Measurements from ENCODE around the gene ADPRH. TPM values are rescaled to one million over a fixed set of nuclear protein-coding genes. Genes with fewer than 3 reads are reported as not detected.

ADPRH gene
- total RNA-seq, 1 experiment from 2014 or later = 1.4 TPM

GRCh38 chr3:119613201-119613600, 33.9 kb downstream of the ADPRH start:
- CTCF ChIA-PET = no interaction called here
- Histone ChIP-seq H3K4me1 (replicated peaks; ENCODE audit: insufficient read depth) (no peaks in the 10 kb centered on the region), H3K27me3 (ENCODE audit: insufficient read depth, low read depth) (no peaks in the 10 kb centered on the region; the same call in 1 of the 2 replicates), H4K20me1 (ENCODE audit: insufficient read depth) (no peaks in the 10 kb centered on the region), H2AFZ (no peak overlapping the region), H3K4me3 (no peak overlapping the region), H3K9me3 (ENCODE audit: insufficient read depth, low read depth) (0 out of 2 replicates have a peak, but pooled peaks cover 3% of the 10 kb centered on the region), H3F3A (ENCODE audit: insufficient read depth, low read depth) (no peaks in the 10 kb centered on the region), H3K9me2 (ENCODE audit: insufficient read depth) (no peaks in the 10 kb centered on the region), H3K36me3 (ENCODE audit: low read depth) (no peaks in the 10 kb centered on the region), H3K27ac (no peak overlapping the region), H3K4me2 (no peak overlapping the region), H3K79me2 (ENCODE audit: low read depth) (no peaks in the 10 kb centered on the region)
- TF ChIP-seq EZH2 (IDR thresholded peaks at IDR 0.05; ENCODE audit: low read depth) = no peak
- no peak for TF ChIP-seq CTCF (conservative IDR thresholded peaks at IDR 0.05)
- DNase-seq = no peak
- POLR2A ChIA-PET (ENCODE audit: unreplicated experiment) = no interaction called here
- BruUV-seq (replicated peaks) = no TSS peak
- intact Hi-C loops (cut with micrococcal nuclease; ENCODE audit: unreplicated experiment) = no loop called here

- Histone ChIP-seq H3K79me2 (ENCODE audit: low read depth) (no peaks in the 10 kb centered on the region), H3K9me2 (ENCODE audit: insufficient read depth) (no peaks in the 10 kb centered on the region), H3K4me3 (no peak overlapping the region), H3K36me3 (ENCODE audit: low read depth) (no peaks in the 10 kb centered on the region), H4K20me1 (ENCODE audit: insufficient read depth) (no peaks in the 10 kb centered on the region), H3K4me2 (no peak overlapping the region), H3K27me3 (ENCODE audit: insufficient read depth, low read depth) (no peaks in the 10 kb centered on the region; the same call in 1 of the 2 replicates), H3F3A (ENCODE audit: insufficient read depth, low read depth) (no peaks in the 10 kb centered on the region), H2AFZ (no peak overlapping the region), H3K9me3 (ENCODE audit: insufficient read depth, low read depth) (0 out of 2 replicates have a peak, but pooled peaks cover 3% of the 10 kb centered on the region), H3K4me1 (replicated peaks; ENCODE audit: insufficient read depth) (peaks cover 2% of the 10 kb centered on the region), H3K27ac (no peak overlapping the region)
- BruUV-seq (replicated peaks) = no TSS peak
- ChIA-PET POLR2A (ENCODE audit: unreplicated experiment) (interaction anchor here (0.7 kb wide), 1 partner anchor 20 kb away, joined by 12 read pairs; no protein-coding TSS in a partner anchor), CTCF (no interaction called here)
- TF ChIP-seq EZH2 (IDR thresholded peaks at IDR 0.05; ENCODE audit: low read depth) (no peak), CTCF (conservative IDR thresholded peaks at IDR 0.05) (no peak)
- intact Hi-C loops (cut with micrococcal nuclease; ENCODE audit: unreplicated experiment) = no loop called here
- DNase-seq = no peak
Measured at GRCh38 chr3:119613872-119614271, 34.6 kb downstream of the ADPRH start.

GRCh38 chr3:119616056-119616455, 36.8 kb downstream of the ADPRH start:
- Histone ChIP-seq H3K4me3 (no peak overlapping the region), H2AFZ (no peak overlapping the region), H4K20me1 (ENCODE audit: insufficient read depth) (no peaks in the 10 kb centered on the region), H3K27ac (no peak overlapping the region), H3K79me2 (ENCODE audit: low read depth) (no peaks in the 10 kb centered on the region), H3K4me1 (replicated peaks; ENCODE audit: insufficient read depth) (peaks cover 10% of the 10 kb centered on the region), H3K27me3 (ENCODE audit: insufficient read depth, low read depth) (no peaks in the 10 kb centered on the region; the same call in 1 of the 2 replicates), H3K36me3 (ENCODE audit: low read depth) (no peaks in the 10 kb centered on the region), H3F3A (ENCODE audit: insufficient read depth, low read depth) (no peaks in the 10 kb centered on the region), H3K9me2 (ENCODE audit: insufficient read depth) (0 out of 2 replicates have a peak, but pooled peaks cover 4% of the 10 kb centered on the region), H3K4me2 (no peak overlapping the region), H3K9me3 (ENCODE audit: insufficient read depth, low read depth) (no peaks in the 10 kb centered on the region)
- no peak for DNase-seq
- BruUV-seq (replicated peaks) = no TSS peak
- ChIA-PET POLR2A (ENCODE audit: unreplicated experiment) (no interaction called here), CTCF (no interaction called here)
- TF ChIP-seq CTCF (conservative IDR thresholded peaks at IDR 0.05) (no peak), EZH2 (IDR thresholded peaks at IDR 0.05; ENCODE audit: low read depth) (no peak)
- intact Hi-C loops (cut with micrococcal nuclease; ENCODE audit: unreplicated experiment) = no loop called here
